ACHN (cell line): ENCODE data around the gene ZBTB33.
A peak's percentile ranks its signal among the peaks of the same experiment; 100 is the strongest.

Source experiments
- DNase-seq: peaks from one replicate; pipeline ENCODE4 v3.0.0-alpha.2; 2015
- in situ Hi-C: cut with HindIII; loops from 2 replicates; pipeline ENCODE4 v1.10.0; 2017; ENCODE audit warnings: low sequenced_read_pairs, low pct_ligation_motif_present, low pct_unique_long_range_greater_than_20kb

Gene ZBTB33, protein sequence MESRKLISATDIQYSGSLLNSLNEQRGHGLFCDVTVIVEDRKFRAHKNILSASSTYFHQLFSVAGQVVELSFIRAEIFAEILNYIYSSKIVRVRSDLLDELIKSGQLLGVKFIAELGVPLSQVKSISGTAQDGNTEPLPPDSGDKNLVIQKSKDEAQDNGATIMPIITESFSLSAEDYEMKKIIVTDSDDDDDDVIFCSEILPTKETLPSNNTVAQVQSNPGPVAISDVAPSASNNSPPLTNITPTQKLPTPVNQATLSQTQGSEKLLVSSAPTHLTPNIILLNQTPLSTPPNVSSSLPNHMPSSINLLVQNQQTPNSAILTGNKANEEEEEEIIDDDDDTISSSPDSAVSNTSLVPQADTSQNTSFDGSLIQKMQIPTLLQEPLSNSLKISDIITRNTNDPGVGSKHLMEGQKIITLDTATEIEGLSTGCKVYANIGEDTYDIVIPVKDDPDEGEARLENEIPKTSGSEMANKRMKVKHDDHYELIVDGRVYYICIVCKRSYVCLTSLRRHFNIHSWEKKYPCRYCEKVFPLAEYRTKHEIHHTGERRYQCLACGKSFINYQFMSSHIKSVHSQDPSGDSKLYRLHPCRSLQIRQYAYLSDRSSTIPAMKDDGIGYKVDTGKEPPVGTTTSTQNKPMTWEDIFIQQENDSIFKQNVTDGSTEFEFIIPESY

GRCh38 chrX:120250522-120251271, at the start of gene ZBTB33:
TSS of gene ZBTB33 (plus strand) at chrX:120250812. CDS start at chrX:120253416, 2,604 bp downstream.
- in situ Hi-C loops: no loop called here
- DNase-seq: peak; percentile 89

DNA sequence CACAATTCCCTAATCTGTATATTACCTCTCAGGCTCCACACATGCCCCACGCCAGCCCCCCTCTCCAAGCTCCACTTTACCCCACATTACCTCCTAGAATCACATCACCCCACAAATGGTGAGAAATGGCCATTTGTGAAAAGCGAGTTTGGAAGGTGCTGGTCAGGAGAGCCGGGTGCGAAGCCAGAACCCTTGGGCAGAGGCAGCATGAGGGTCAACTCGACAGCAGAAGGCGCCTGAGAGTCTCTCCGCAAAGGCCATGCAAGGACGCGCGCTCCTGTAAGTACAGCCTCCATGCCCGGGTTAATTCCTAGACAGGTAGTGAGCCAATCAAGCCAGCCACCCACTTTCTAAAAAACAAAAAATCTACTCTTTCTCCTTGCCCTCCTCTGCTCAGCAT, 49.8 kb upstream of the ZBTB33 start:
- DNase-seq: no peak
- in situ Hi-C loops: no loop called here

GRCh38 chrX:120205816-120206753, 44.5 kb upstream of the ZBTB33 start:
- no peak for DNase-seq
- in situ Hi-C loops: no loop called here

DNA sequence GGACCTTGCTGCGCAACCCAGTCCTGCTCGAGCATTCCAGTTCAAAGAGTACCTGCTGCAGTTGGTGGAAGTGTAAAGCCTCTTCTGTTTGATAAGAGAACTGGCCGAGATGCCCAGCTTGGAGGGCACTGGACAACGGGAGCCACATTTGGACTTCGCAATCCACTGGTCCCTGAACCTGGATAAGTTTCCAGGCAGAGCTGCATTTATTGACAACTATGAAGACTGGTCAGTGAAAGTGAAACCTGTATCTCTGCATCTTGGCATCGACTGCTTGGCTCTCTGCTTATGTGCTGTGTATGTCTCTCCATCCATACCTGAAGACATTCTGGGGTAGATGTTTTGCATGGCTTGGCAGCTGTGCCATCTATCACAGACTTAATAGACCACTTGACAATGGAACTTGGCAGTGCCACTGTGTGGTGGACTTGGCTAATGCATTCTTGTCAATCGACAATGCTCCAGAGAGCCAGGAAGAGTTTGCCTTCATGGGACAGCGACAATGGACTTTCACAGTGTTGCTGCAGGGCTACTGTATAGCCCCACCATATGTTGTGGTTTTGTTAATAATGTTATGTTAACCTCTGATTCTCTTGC, 43.5 kb upstream of the ZBTB33 start:
- DNase-seq: no peak
- in situ Hi-C loops: no loop called here

DNA sequence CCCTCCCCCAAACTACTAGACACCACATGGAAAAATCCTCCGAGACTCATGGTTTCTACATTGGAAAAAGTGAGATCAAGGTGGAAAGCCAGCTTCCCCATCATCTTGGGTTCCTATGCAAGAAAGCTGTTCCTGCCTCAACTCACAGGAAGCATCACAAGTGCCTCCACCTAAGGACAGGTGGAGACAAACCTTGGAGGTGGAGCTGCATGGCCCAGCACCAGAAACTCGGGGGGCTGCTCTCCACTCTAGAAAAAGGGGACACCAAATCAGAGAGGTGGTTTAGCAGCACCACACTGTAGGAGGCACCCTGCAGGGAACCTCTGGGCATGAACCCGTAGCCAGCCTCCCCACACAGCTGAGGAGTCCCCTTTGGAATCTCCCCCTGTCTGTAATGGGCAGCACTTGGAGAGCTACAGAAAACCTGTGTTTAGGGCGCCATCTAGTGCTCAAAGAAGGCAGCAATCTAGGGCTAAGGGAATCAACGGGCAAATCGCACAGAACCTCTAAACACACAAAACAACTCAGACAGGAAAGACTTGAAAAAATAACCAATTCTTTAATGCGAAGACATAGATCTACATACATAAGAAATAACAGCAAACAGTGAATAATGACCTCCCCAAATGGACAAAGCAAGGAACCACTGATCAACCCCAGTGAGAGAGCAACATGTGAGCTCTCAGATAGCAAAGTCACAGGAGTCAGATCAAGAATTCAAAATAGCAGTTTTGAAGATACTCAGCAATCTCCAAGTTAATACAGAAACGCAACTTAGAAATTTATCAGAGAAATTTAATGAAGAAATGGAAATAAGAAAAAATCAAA, 37.0 kb upstream of the ZBTB33 start:
- in situ Hi-C loops: no loop called here

DNA sequence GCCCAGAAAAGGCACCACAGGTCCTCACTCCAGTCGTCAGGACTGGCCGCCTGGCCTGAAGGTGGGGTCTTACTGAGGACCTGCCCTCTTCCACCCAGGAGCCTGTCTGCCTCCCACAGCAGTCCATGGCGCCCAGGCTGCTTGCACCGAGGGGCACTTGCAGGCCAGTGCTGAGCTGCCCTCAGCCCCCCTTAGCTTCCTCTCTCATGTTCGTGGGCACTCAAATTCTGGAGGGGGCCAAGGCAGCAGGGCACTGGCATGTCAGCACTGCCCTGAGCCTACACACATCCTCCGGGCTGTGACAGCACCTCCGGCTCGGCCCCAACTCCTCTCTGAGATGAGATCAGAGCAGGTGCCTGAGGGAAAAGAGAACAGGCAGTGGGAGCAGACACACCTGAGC, 27.2 kb upstream of the ZBTB33 start:
- no peak for DNase-seq
- in situ Hi-C loops: no loop called here

More for the DNA sequence above, 37.0 kb upstream of the ZBTB33 start:
- DNase-seq: peak; percentile 46

- in situ Hi-C loops: no loop called here
- DNase-seq: no peak
Measured at GRCh38 chrX:120224388-120224787, 26.2 kb upstream of the ZBTB33 start.

DNA sequence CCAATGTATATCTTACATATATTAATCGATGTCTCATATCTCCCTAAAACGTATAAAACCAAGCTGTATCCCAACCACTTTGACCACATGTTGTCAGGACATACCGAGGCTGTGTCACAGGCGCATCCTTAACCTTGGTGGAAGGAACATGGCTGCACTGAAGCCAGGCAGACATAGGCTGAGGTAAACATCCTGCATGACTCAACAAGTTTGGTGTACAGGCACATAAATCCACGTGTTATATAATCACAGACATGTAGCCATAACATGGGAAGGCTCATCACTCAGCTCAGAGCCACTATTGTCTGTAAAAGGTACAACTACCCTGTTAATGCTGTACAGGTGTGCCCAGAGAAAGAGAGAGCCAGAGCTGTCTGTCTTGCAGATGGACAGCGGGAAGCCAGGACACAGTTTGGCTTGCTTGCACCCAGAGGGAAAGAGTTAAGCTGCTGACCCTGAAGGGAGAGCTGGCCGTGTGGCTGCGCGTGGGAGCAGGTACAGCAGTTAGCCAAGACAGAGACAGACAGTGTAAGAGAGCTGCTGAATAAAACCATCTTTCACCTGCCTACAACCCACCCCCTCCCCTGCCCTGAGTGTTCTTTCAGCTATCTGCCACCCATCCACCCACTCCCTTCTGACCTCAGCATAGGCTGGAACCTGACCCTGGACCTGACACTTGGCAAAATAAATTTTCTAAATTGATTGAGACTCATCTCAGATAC, 22.3 kb upstream of the ZBTB33 start:
- in situ Hi-C loops: no loop called here
- no peak for DNase-seq

GRCh38 chrX:120235284-120235683, 15.3 kb upstream of the ZBTB33 start:
- in situ Hi-C loops: no loop called here

DNA sequence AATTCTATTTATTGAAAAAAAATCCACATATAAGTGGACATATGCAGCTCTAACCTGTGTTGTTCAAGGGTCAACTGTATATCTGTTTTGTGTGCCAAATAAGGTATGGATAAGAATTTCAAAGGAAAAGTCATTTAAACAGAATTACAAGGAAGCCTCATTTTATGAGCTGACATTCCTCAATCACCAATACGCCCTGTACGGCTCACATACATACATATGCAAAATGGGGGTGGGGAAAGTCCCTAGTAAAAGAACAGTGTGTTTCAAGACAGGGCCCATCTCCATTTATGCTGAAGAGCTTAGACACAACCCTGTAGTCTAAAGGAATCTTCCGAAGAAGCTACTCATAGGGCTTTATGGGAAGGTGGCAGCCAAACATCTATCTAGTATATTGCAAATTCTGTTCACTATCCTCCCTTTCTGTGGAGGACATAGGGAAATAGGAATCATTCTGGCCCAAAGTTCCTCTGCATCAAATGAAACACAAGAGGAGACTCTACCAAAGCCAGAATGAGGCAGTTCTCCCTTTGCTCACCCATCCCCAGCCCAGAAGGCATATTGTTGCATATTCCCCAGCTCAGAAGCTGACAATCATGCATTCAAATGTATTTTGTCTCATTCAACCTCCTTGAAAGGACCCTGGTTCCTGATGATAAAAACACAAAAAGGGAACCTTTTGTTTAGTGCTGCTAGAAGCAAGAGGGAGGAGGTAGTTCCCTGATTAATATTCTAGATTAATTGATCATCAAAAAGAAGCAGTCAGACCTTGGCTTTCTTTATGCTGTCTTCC, 13.7 kb upstream of the ZBTB33 start:
- in situ Hi-C loops: no loop called here
- DNase-seq: no peak

More at GRCh38 chrX:120235284-120235683, 15.3 kb upstream of the ZBTB33 start:
- DNase-seq: no peak

DNA sequence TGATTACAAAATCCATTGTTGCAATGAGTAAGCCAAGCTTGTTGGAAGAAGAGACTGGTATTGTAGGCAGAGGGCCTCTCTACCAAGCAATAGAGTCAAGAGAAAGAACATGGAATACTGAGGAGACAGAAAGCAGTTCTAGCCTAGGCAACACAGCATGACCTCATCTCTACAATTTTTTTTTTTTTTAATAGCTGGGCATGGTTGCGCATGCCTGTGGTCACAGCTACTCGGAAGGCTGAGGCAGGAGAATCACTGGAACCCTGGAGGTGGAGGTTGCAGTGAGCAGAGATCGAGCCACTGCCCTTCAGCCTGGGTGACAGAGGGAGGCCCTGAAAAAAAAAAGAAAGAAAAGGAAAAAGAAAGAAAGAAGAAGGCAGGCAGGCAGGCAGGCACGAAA, 11.7 kb upstream of the ZBTB33 start:
- in situ Hi-C loops: no loop called here
- no peak for DNase-seq

GRCh38 chrX:120242813-120243212, 7.8 kb upstream of the ZBTB33 start:
- in situ Hi-C loops: no loop called here

GRCh38 chrX:120244395-120244734, 6.2 kb upstream of the ZBTB33 start:
- no peak for DNase-seq
- in situ Hi-C loops: no loop called here

More at GRCh38 chrX:120242813-120243212, 7.8 kb upstream of the ZBTB33 start:
- no peak for DNase-seq

DNA sequence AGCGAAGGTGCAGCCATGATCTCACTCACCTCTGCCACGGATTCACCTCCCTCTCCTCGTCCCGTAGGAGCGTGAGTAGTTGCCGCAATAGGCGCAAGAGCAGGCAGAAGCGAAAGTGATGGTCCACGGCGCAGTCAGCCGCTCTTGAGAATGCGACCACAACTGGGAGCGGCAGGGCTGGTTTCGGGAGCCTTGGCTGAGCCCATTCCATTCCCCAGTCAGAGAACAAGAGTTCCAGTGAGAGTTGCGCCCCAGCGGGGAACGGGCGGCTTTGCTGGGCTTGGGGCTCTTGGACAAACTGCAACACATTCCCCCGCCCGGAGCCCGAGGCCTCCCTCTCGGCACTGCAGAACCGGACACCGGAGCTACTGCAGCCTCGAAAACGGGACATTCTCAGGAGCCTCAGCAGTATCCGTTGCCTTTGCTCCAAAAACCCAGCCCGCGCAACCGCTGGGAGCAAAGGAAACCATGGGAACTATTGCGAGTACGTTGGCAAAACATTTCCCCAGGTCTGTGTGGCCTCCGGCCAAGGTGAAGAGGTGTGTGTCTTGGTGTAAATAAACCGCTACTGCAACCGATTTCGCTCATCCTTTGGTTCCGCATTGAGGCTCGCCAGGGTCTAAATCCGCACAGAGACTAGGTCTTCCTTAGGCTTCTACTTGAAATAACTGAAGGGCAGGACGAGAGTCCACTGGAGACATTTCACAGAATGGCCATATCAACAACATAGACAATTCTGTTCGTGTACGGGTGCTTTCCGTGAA, 5.7 kb upstream of the ZBTB33 start:
- DNase-seq: peak; percentile 73
- in situ Hi-C loops: no loop called here

- DNase-seq: peak; percentile 9
- in situ Hi-C loops: no loop called here
Measured at GRCh38 chrX:120251471-120252011, 929 bp downstream of the ZBTB33 start.
